H1 (cell line): ENCODE results near the gene ESRRB. TPM values are rescaled to one million over a fixed set of nuclear protein-coding genes. Genes with fewer than 3 reads are reported as not detected.

Source experiments
- CTCF ChIA-PET: fragments of 300-600 bp; sonication (Branson Sonifier 250); formaldehyde crosslinking; loops from one replicate; lab custom pipeline; 2021; ENCODE audit not compliant: partially characterized antibody; lab: Charles Lee
- POLR2A ChIA-PET: fragments of 300-600 bp; sonication (Branson Sonifier 250); formaldehyde crosslinking; loops from one replicate; lab custom pipeline; 2021; ENCODE audit warnings: inconsistent platforms; ENCODE audit not compliant: partially characterized antibody; lab: Charles Lee
- DNase-seq, 2 experiments: peaks; one replicate each; pipeline versions ENCODE4 v3.0.0 to v3.0.0-alpha.2; 2010 to 2022; ENCODE audit warnings: low spot score in 2 of 2, low read depth in 1 of 2, mixed read lengths in 1 of 2
- FAIRE-seq: peaks from 2 replicates; lab custom pipeline; 2011; peaks lifted over from hg19 to GRCh38; lab: Jason Lieb, UNC
- H2AFZ ChIP-seq: 2 replicates; pipeline ENCODE4 v1.8.1; 2012; ENCODE audit warnings: low read length, inconsistent platforms
- H2AK5ac ChIP-seq: 2 replicates; pipeline ENCODE4 v1.6.1; 2013; ENCODE audit warnings: low read depth, low read length
- H2BK120ac ChIP-seq: replicated peaks from 2 replicates; pipeline ENCODE3; 2013; ENCODE audit warnings: low read depth, low read length, inconsistent platforms
- H2BK12ac ChIP-seq: 2 replicates; pipeline ENCODE4 v1.6.1; 2013; ENCODE audit warnings: low read depth, low read length
- H2BK15ac ChIP-seq: 2 replicates; pipeline ENCODE4 v1.6.1; 2013; ENCODE audit warnings: low read length
- H2BK20ac ChIP-seq: 2 replicates; pipeline ENCODE4 v1.6.1; 2013; ENCODE audit warnings: low read length
- H2BK5ac ChIP-seq: 2 replicates; pipeline ENCODE4 v1.6.1; 2013; ENCODE audit warnings: low read depth, low read length
- H3K14ac ChIP-seq: 2 replicates; pipeline ENCODE4 v1.6.1; 2013; ENCODE audit warnings: inconsistent platforms; ENCODE audit not compliant: insufficient read length
- H3K18ac ChIP-seq: 2 replicates; pipeline ENCODE4 v1.6.1; 2013; ENCODE audit warnings: low read length; ENCODE audit errors: extremely low read depth
- H3K23ac ChIP-seq: 2 replicates; pipeline ENCODE4 v1.6.1; 2013; ENCODE audit warnings: inconsistent platforms; ENCODE audit not compliant: insufficient read length
- H3K23me2 ChIP-seq: 2 replicates; pipeline ENCODE4 v1.6.1; 2013; ENCODE audit warnings: low read depth, low read length
- H3K27ac ChIP-seq: 2 replicates; pipeline ENCODE4 v1.6.1; 2011; ENCODE audit warnings: low read depth, low read length, inconsistent platforms
- H3K27me3 ChIP-seq, 4 experiments: replicated peaks in 1 of 4; 1 replicate in 1 of 4; 2 replicates in 3 of 4; pipeline versions ENCODE4 v1.6.1 to v1.8.1; 2011 to 2013; ENCODE audit warnings: low read length in 3 of 4, mild to moderate bottlenecking in 3 of 4, inconsistent platforms in 2 of 4, mixed read lengths in 2 of 4, moderate library complexity in 1 of 4; ENCODE audit not compliant: control insufficient read depth in 3 of 4, insufficient read depth in 3 of 4; ENCODE audit errors: extremely low read depth in 1 of 4
- H3K36me3 ChIP-seq, 4 experiments: 2 replicates each; pipeline versions ENCODE4 v1.6.1 to v1.8.1; 2011 to 2013; ENCODE audit warnings: mild to moderate bottlenecking in 4 of 4, low read length in 3 of 4, moderate library complexity in 2 of 4, control low read depth in 1 of 4, inconsistent platforms in 1 of 4; ENCODE audit not compliant: insufficient read depth in 4 of 4, control insufficient read depth in 2 of 4
- H3K4ac ChIP-seq: replicated peaks from 2 replicates; pipeline ENCODE3; 2013; ENCODE audit warnings: low read length, low read depth, mixed read lengths, inconsistent platforms; ENCODE audit not compliant: insufficient read length
- H3K4me1 ChIP-seq, 4 experiments: replicated peaks in 1 of 4; 1 replicate in 1 of 4; 2 replicates in 3 of 4; pipeline versions ENCODE4 v1.6.1 to v1.8.1; 2011 to 2013; ENCODE audit warnings: low read length in 3 of 4, inconsistent platforms in 2 of 4, mixed read lengths in 1 of 4; ENCODE audit not compliant: insufficient read depth in 4 of 4, control insufficient read depth in 3 of 4
- H3K4me2 ChIP-seq, 2 experiments: 2 replicates each; pipeline versions ENCODE4 v1.6.1 to v1.8.1; 2011 to 2013; ENCODE audit warnings: low read depth in 2 of 2, low read length in 2 of 2, control low read depth in 1 of 2, inconsistent platforms in 1 of 2, mild to moderate bottlenecking in 1 of 2; ENCODE audit not compliant: insufficient read depth in 1 of 2
- H3K4me3 ChIP-seq, 4 experiments: fragments of 200-600, 300-600 bp in 1 of 4; sonication (generic), shearing (Covaris generic), sonication (Bioruptor Twin) in 1 of 4; 2 replicates each; pipeline versions ENCODE4 v1.5.1 to v1.8.1; 2011 to 2016; ENCODE audit warnings: low read length in 4 of 4, low read depth in 3 of 4, control low read depth in 2 of 4, inconsistent platforms in 2 of 4, mild to moderate bottlenecking in 2 of 4, mixed read lengths in 1 of 4, moderate library complexity in 1 of 4; ENCODE audit not compliant: insufficient read depth in 2 of 4; ENCODE audit errors: extremely low read depth in 1 of 4
- H3K56ac ChIP-seq: replicated peaks from 2 replicates; pipeline ENCODE3; 2013; ENCODE audit warnings: low read depth, mild to moderate bottlenecking, mixed read lengths, low read length, inconsistent platforms; ENCODE audit not compliant: insufficient read length
- H3K79me1 ChIP-seq: 2 replicates; pipeline ENCODE4 v1.6.1; 2013; ENCODE audit warnings: low read depth, low read length, control low read depth
- H3K79me2 ChIP-seq, 2 experiments: 2 replicates each; pipeline versions ENCODE4 v1.6.1 to v1.8.1; 2012 to 2013; ENCODE audit warnings: low read length in 2 of 2, mild to moderate bottlenecking in 2 of 2, inconsistent platforms in 1 of 2; ENCODE audit not compliant: insufficient read depth in 2 of 2, control insufficient read depth in 1 of 2
- H3K9ac ChIP-seq, 4 experiments: replicated peaks in 1 of 4; 1 replicate in 1 of 4; 2 replicates in 3 of 4; pipeline versions ENCODE4 v1.6.1 to v1.8.1; 2011 to 2013; ENCODE audit warnings: low read depth in 3 of 4, low read length in 3 of 4, control low read depth in 2 of 4, mild to moderate bottlenecking in 2 of 4, moderate library complexity in 2 of 4, inconsistent platforms in 1 of 4; ENCODE audit errors: extremely low read depth in 1 of 4
- H3K9me3 ChIP-seq, 2 experiments: 2 replicates each; pipeline versions ENCODE4 v1.6.1 to v1.8.1; 2012 to 2013; ENCODE audit warnings: mild to moderate bottlenecking in 2 of 2, moderate library complexity in 2 of 2, control low read depth in 1 of 2, inconsistent platforms in 1 of 2, low read depth in 1 of 2, low read length in 1 of 2, mixed read lengths in 1 of 2; ENCODE audit not compliant: insufficient read depth in 2 of 2
- H4K20me1 ChIP-seq, 2 experiments: replicated peaks in 1 of 2; 2 replicates each; pipeline versions ENCODE3 to v1.8.1; 2011 to 2013; ENCODE audit warnings: inconsistent platforms in 2 of 2, low read length in 2 of 2, mild to moderate bottlenecking in 1 of 2; ENCODE audit not compliant: insufficient read depth in 2 of 2, control insufficient read depth in 1 of 2
- H4K5ac ChIP-seq: 2 replicates; pipeline ENCODE4 v1.6.1; 2013; ENCODE audit warnings: low read length, low read depth, mixed read lengths, inconsistent platforms; ENCODE audit not compliant: insufficient read length
- H4K8ac ChIP-seq: 2 replicates; pipeline ENCODE4 v1.8.0; 2013; ENCODE audit warnings: mild to moderate bottlenecking, moderate library complexity, low read length, inconsistent platforms; ENCODE audit not compliant: insufficient read depth; ENCODE audit errors: extremely low read depth
- H4K91ac ChIP-seq: replicated peaks from 2 replicates; pipeline ENCODE3; 2013; ENCODE audit warnings: low read length, mixed read lengths, inconsistent platforms; ENCODE audit not compliant: insufficient read length
- ASH2L ChIP-seq: fragments of 200-600, 300-600 bp; sonication (generic); IDR thresholded peaks from one replicate; pipeline ENCODE4 v1.7.1; 2017; ENCODE audit warnings: low read length
- ATF3 ChIP-seq: IDR thresholded peaks from 2 replicates; pipeline ENCODE4 v1.6.1; 2011; ENCODE audit warnings: low read depth, mild to moderate bottlenecking, low read length; ENCODE audit not compliant: insufficient read depth
- CBX5 ChIP-seq: fragments of 300-800, 300-1000 bp; sonication (generic); IDR thresholded peaks from 2 replicates; pipeline ENCODE4 v1.7.1; 2016; ENCODE audit warnings: antibody characterized with exemption, low read length, low read depth
- FOSL1 ChIP-seq: IDR thresholded peaks from 2 replicates; pipeline ENCODE4 v1.6.1; 2011; ENCODE audit warnings: mild to moderate bottlenecking, low read depth, low read length, moderate library complexity; ENCODE audit not compliant: insufficient read depth
- GTF2F1 ChIP-seq: IDR thresholded peaks from 2 replicates; pipeline ENCODE4 v1.6.1; 2012; ENCODE audit warnings: low read depth, low read length, improper control_type of control experiment, borderline replicate concordance
- KDM1A ChIP-seq: fragments of 200-600, 300-600 bp; sonication (generic); IDR thresholded peaks from 2 replicates; pipeline ENCODE4 v1.7.1; 2016; ENCODE audit warnings: mild to moderate bottlenecking, low read length, borderline replicate concordance
- KDM4A ChIP-seq: IDR thresholded peaks from one replicate; pipeline ENCODE4 v1.7.1; 2012; ENCODE audit warnings: low read depth, mild to moderate bottlenecking, moderate library complexity, low read length, inconsistent platforms; ENCODE audit not compliant: severe bottlenecking
- NANOG ChIP-seq: IDR thresholded peaks from 2 replicates; pipeline ENCODE4 v1.6.1; 2011; ENCODE audit warnings: low read length, low read depth, mild to moderate bottlenecking, inconsistent platforms; ENCODE audit not compliant: insufficient read depth, poor library complexity, severe bottlenecking
- RXRA ChIP-seq: IDR thresholded peaks from 2 replicates; pipeline ENCODE4 v1.6.1; 2011; ENCODE audit warnings: low read depth, mild to moderate bottlenecking, low read length, moderate library complexity; ENCODE audit not compliant: insufficient read depth
- SIX5 ChIP-seq: IDR thresholded peaks from 2 replicates; pipeline ENCODE4 v1.6.1; 2011; ENCODE audit warnings: mild to moderate bottlenecking, low read depth, low read length
- TAF1 ChIP-seq: IDR thresholded peaks from 2 replicates; pipeline ENCODE4 v1.6.1; 2011; ENCODE audit warnings: mild to moderate bottlenecking, low read depth, low read length
- TEAD4 ChIP-seq: IDR thresholded peaks from 2 replicates; pipeline ENCODE4 v1.6.1; 2012; ENCODE audit warnings: low read depth, low read length, inconsistent platforms, mixed read lengths
- whole genome bisulfite sequencing, 2 experiments: shearing (Covaris generic) in 1 of 2; methylation state at CpG; one replicate each; pipeline versions ENCODE4 v1.1.6 to v1.1.7; 2013 to 2015; ENCODE audit warnings: low lambda C conversion rate in 2 of 2, mixed read lengths in 2 of 2, inconsistent platforms in 1 of 2, low coverage in 1 of 2, missing lambda C conversion rate in 1 of 2; ENCODE audit not compliant: insufficient replicate concordance in 2 of 2, insufficient coverage in 1 of 2, insufficient read length in 1 of 2; ENCODE audit errors: extremely low coverage in 1 of 2, missing lambda C conversion rate in 1 of 2; 5-methylcytosine and 5-hydroxymethylcytosine counted together
- polyA plus RNA-seq, 7 experiments: library from polyadenylated mRNA; depleted of rRNA in 3 of 7; stranded (reverse) in 5 of 7; unstranded in 2 of 7; fragments of >200 nt in 5 of 7; fragments of 200-250 nt in 2 of 7; gene quantifications; 1 replicate in 5 of 7; 2 replicates in 1 of 7; 4 replicates in 1 of 7; pipeline versions ENCODE4 v1.2.1 to v1.2.3, GENCODE V29; 2011 to 2013; ENCODE audit warnings: missing spikeins in 2 of 7, mixed read lengths in 2 of 7
- total RNA-seq: library from RNA; stranded (reverse); fragmentation: NEBNext Ultra II Directional; extraction: Animal tissue kit (Norgen Biotek cat#: 25700); gene quantifications from 2 replicates; pipeline ENCODE4 v1.2.1, GENCODE V29; 2021
- TF ChIP-seq, protein P1 (sequence below): IDR thresholded peaks from 2 replicates; pipeline ENCODE4 v1.6.1; 2012; ENCODE audit warnings: inconsistent platforms

Gene ESRRB
- total and polyA plus RNA-seq, 2 of the 8 experiments (the other 6 are each of a cell fraction or from before 2014, with no cell fraction given), result 0.29 to 0.45 TPM

GRCh38 chr14:76467711-76468155 is 91.8 kb downstream of the ESRRB start:
- no peaks in the 10 kb centered on the region for H4K20me1 ChIP-seq
- H3K4ac ChIP-seq, result no peak overlapping the region
- H4K91ac ChIP-seq, result no peak overlapping the region
- H3K14ac ChIP-seq, result no peak overlapping the region
- H3K79me2 ChIP-seq, result no peaks in the 10 kb centered on the region
- no peaks in the 10 kb centered on the region for H3K79me1 ChIP-seq
- FAIRE-seq, result no peak
- no peak overlapping the region for H4K5ac ChIP-seq
- no peak overlapping the region for H2BK12ac ChIP-seq
- no peak overlapping the region for H3K4me2 ChIP-seq
- H3K23me2 ChIP-seq, result no peaks in the 10 kb centered on the region; the same call in 1 of the 2 replicates
- no peak overlapping the region for H2BK120ac ChIP-seq
- ChIA-PET CTCF (interaction anchor here (0.6 to 5.6 kb wide), 12 partner anchors 9 to 180 kb away, joined by 3 to 45 read pairs (median 4); no protein-coding TSS in a partner anchor), POLR2A (no interaction called here)
- H3K27me3 ChIP-seq, result no peaks in the 10 kb centered on the region
- H2AFZ ChIP-seq, result no peak overlapping the region
- no peak overlapping the region for H3K56ac ChIP-seq
- no peak overlapping the region for H4K8ac ChIP-seq
- 96% methylated on average over 8 of the region's 8 CpGs; no CpG with 5 or more reads in 1 of the 2 experiments for WGBS, 2 experiments
- H3K18ac ChIP-seq, result no peak overlapping the region
- H3K36me3 ChIP-seq, result no peaks in the 10 kb centered on the region
- DNase-seq, result no peak
- H2BK5ac ChIP-seq, result no peak overlapping the region
- no peak overlapping the region for H2BK20ac ChIP-seq
- no peak overlapping the region for H3K4me3 ChIP-seq
- no peak overlapping the region for H2AK5ac ChIP-seq
- H3K23ac ChIP-seq, result no peak overlapping the region
- no peaks in the 10 kb centered on the region for H3K9me3 ChIP-seq
- H3K9ac ChIP-seq, result no peak overlapping the region
- peaks cover 0 to 7% (median 3%) of the 10 kb centered on the region in 4 experiments; a peak in 3 of 7 replicates for H3K4me1 ChIP-seq
- H3K27ac ChIP-seq, result no peak overlapping the region
- no peak overlapping the region for H2BK15ac ChIP-seq
- TF ChIP-seq ASH2L (no peak), CBX5 (no peak), TEAD4 (no peak), GTF2F1 (no peak), FOSL1 (no peak), RXRA (no peak), SIX5 (no peak), KDM4A (no peak), KDM1A (no peak), ATF3 (no peak), NANOG (no peak), TAF1 (no peak)
- TF ChIP-seq, protein P1, sequence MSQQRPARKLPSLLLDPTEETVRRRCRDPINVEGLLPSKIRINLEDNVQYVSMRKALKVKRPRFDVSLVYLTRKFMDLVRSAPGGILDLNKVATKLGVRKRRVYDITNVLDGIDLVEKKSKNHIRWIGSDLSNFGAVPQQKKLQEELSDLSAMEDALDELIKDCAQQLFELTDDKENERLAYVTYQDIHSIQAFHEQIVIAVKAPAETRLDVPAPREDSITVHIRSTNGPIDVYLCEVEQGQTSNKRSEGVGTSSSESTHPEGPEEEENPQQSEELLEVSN, result no peak
